ENCODE results near the gene EDEM3. TPM values are rescaled to one million over a fixed set of nuclear protein-coding genes. Genes with fewer than 3 reads are reported as not detected.

EDEM3 gene
- total and polyA plus RNA-seq, 2 of the 8 experiments (the other 6 are each of a cell fraction or from before 2014, with no cell fraction given), result 1.6 to 14.0 TPM

- TF ChIP-seq CHD7 (IDR thresholded peaks at IDR 0.05; ENCODE audit: insufficient replicate concordance, low read length) (no peak), POU5F1 (IDR thresholded peaks at IDR 0.05; ENCODE audit: low read depth, low read length) (no peak)
Observed at GRCh38 chr1:184734980-184735379, 19.7 kb downstream of the EDEM3 start (continued).

Data from H1 (cell line).